ENCODE measurements around the gene PUDP. TPM values are rescaled to one million over a fixed set of nuclear protein-coding genes. Genes with fewer than 3 reads are reported as not detected.

Gene PUDP
- total RNA-seq, 1 donor from 2014 or later, result 41.4 TPM

GRCh38 chrX:7156879-7157278 is 8.9 kb upstream of the PUDP start:
- Mint-ChIP-seq H3K36me3 (no peaks in the 10 kb centered on the region), H3K27me3 (ENCODE audit: low read depth) (peaks cover 15% of the 10 kb centered on the region), H3K4me1 (peaks cover 31% of the 10 kb centered on the region), H3K4me3 (no peak overlapping the region), H3K9me3 (no peaks in the 10 kb centered on the region), H3K27ac (no peak overlapping the region)
- no peak for TF ChIP-seq CTCF (IDR thresholded peaks at IDR 0.05; ENCODE audit: unreplicated experiment)
- no peak for DNase-seq (ENCODE audit: low spot score in 2 of 2, unreplicated experiment in 2 of 2)

GRCh38 chrX:7155163-7155562 is 7.2 kb upstream of the PUDP start:
- Mint-ChIP-seq H3K4me3 (no peak overlapping the region), H3K36me3 (no peaks in the 10 kb centered on the region), H3K4me1 (peaks cover 15% of the 10 kb centered on the region), H3K9me3 (no peaks in the 10 kb centered on the region), H3K27me3 (ENCODE audit: low read depth) (peaks cover 15% of the 10 kb centered on the region), H3K27ac (no peak overlapping the region)
- no peak for DNase-seq (ENCODE audit: low spot score in 2 of 2, unreplicated experiment in 2 of 2)
- no peak for TF ChIP-seq CTCF (IDR thresholded peaks at IDR 0.05; ENCODE audit: unreplicated experiment)

GRCh38 chrX:7154041-7154597 is 6.2 kb upstream of the PUDP start:
- Mint-ChIP-seq H3K4me3 (no peak overlapping the region), H3K9me3 (no peaks in the 10 kb centered on the region), H3K4me1 (peaks cover 6% of the 10 kb centered on the region), H3K27me3 (ENCODE audit: low read depth) (peaks cover 15% of the 10 kb centered on the region), H3K27ac (no peak overlapping the region), H3K36me3 (no peaks in the 10 kb centered on the region)
- DNase-seq (ENCODE audit: low spot score in 2 of 2, unreplicated experiment in 2 of 2), result no peak
- TF ChIP-seq CTCF (IDR thresholded peaks at IDR 0.05; ENCODE audit: unreplicated experiment), result no peak

GRCh38 chrX:7153231-7153630 is 5.3 kb upstream of the PUDP start:
- Mint-ChIP-seq H3K27me3 (ENCODE audit: low read depth) (peaks cover 15% of the 10 kb centered on the region), H3K4me1 (peaks cover 1% of the 10 kb centered on the region), H3K36me3 (no peaks in the 10 kb centered on the region), H3K9me3 (no peaks in the 10 kb centered on the region), H3K27ac (no peak overlapping the region), H3K4me3 (no peak overlapping the region)
- DNase-seq (ENCODE audit: low spot score in 2 of 2, unreplicated experiment in 2 of 2), result no peak
- TF ChIP-seq CTCF (IDR thresholded peaks at IDR 0.05; ENCODE audit: unreplicated experiment), result no peak

- Mint-ChIP-seq H3K4me3 (peak overlapping the region; percentile 88), H3K4me1 (peaks cover 26% of the 10 kb centered on the region), H3K9me3 (no peaks in the 10 kb centered on the region), H3K27me3 (ENCODE audit: low read depth) (peaks cover 15% of the 10 kb centered on the region), H3K36me3 (no peaks in the 10 kb centered on the region), H3K27ac (no peak overlapping the region)
- TF ChIP-seq CTCF (IDR thresholded peaks at IDR 0.05; ENCODE audit: unreplicated experiment), result no peak
- no peak for DNase-seq (ENCODE audit: low spot score in 2 of 2, unreplicated experiment in 2 of 2)
These were observed 1.5 kb upstream of the PUDP start for GRCh38 chrX:7149411-7149810.

Data from mesothelial cell of epicardium (in vitro differentiated cells).